NCI-H1417 treated with DMSO at 0.1 percent for 48 hours (cell line): ENCODE results near the gene AMPD3.

Experiments
- DNase-seq: peaks from one replicate; lab custom pipeline; 2025; lab: John Stamatoyannopoulos, UW

Gene AMPD3

GRCh38 chr11:10461276-10461790 lies 6.3 kb downstream of the AMPD3 start:
- DNase-seq: no peak

- DNase-seq: no peak
Observed at GRCh38 chr11:10462746-10463300, 7.8 kb downstream of the AMPD3 start.

- DNase-seq: no peak
Observed at GRCh38 chr11:10473371-10473770, 18.3 kb downstream of the AMPD3 start.

GRCh38 chr11:10474551-10474950 lies 19.5 kb downstream of the AMPD3 start:
- no peak for DNase-seq

- DNase-seq: no peak
Observed at GRCh38 chr11:10476342-10476741, 21.3 kb downstream of the AMPD3 start.

GRCh38 chr11:10476927-10477689 lies 22.0 kb downstream of the AMPD3 start:
- DNase-seq: no peak

GRCh38 chr11:10477690-10478046 lies 22.6 kb downstream of the AMPD3 start:
- no peak for DNase-seq

GRCh38 chr11:10478066-10478465 lies 23.0 kb downstream of the AMPD3 start:
- DNase-seq: no peak

- DNase-seq: no peak
Observed at GRCh38 chr11:10478574-10479550, 23.8 kb downstream of the AMPD3 start.

- no peak for DNase-seq
Observed at GRCh38 chr11:10480026-10480425, 25.0 kb downstream of the AMPD3 start.

- DNase-seq: no peak
Observed at GRCh38 chr11:10480760-10481159, 25.7 kb downstream of the AMPD3 start.

- DNase-seq: no peak
Observed at GRCh38 chr11:10481560-10482349, 26.7 kb downstream of the AMPD3 start.

- DNase-seq: no peak
Observed at GRCh38 chr11:10483174-10483573, 28.1 kb downstream of the AMPD3 start.

GRCh38 chr11:10483584-10483983 lies 28.5 kb downstream of the AMPD3 start:
- DNase-seq: no peak

- DNase-seq: no peak
Observed at GRCh38 chr11:10484461-10485180, 29.6 kb downstream of the AMPD3 start.

GRCh38 chr11:10485646-10486045 lies 30.6 kb downstream of the AMPD3 start:
- DNase-seq: no peak

GRCh38 chr11:10486161-10486840 lies 31.2 kb downstream of the AMPD3 start:
- no peak for DNase-seq

GRCh38 chr11:10487002-10487647 lies 32.1 kb downstream of the AMPD3 start:
- no peak for DNase-seq

- DNase-seq: no peak
Observed at GRCh38 chr11:10488121-10488933, 33.3 kb downstream of the AMPD3 start.
